Left lung (tissue), 10 donors: ENCODE results near the gene THOC3. TPM values are rescaled to one million over a fixed set of nuclear protein-coding genes. Genes with fewer than 3 reads are reported as not detected.
A peak's percentile ranks its signal among the peaks of the same experiment; 100 is the strongest.
"Not testable (repeated sequence)": the region's sequence is repeated elsewhere in the genome, so short reads cannot be mapped to it uniquely, and the experiment has no call there.

Source experiments
- ATAC-seq: fragments of 200-7000 bp; cut with Tn5 transposase; one replicate; pipeline ENCODE4 v1.9.1; 2020; ENCODE audit warnings: moderate library complexity
- DNase-seq, 4 donors: peaks; one replicate each; pipeline ENCODE4 v3.0.0-alpha.2; 2013 to 2020
- H3K27ac ChIP-seq, 2 donors: fragments of 200-600 bp; sonication (generic) in 1 of 2; one replicate each; pipeline versions ENCODE4 v1.5.0 to v1.8.0; 2020 to 2021
- H3K27me3 ChIP-seq, 2 donors: fragments of 200-600 bp; sonication (generic) in 1 of 2; one replicate each; pipeline versions ENCODE4 v1.5.0 to v1.8.0; 2020 to 2021
- H3K36me3 ChIP-seq, 2 donors: fragments of 200-600 bp; sonication (generic) in 1 of 2; one replicate each; pipeline versions ENCODE4 v1.5.0 to v1.8.0; 2020 to 2021
- H3K4me1 ChIP-seq, 2 donors: fragments of 200-600 bp; one replicate each; pipeline ENCODE4 v1.8.0; 2021
- H3K4me3 ChIP-seq, 2 donors: fragments of 200-600 bp; sonication (generic) in 1 of 2; one replicate each; pipeline versions ENCODE4 v1.5.0 to v1.8.0; 2020 to 2021; ENCODE audit warnings: mild to moderate bottlenecking in 1 of 2
- H3K9me3 ChIP-seq, 2 donors: fragments of 200-600 bp; sonication (generic) in 1 of 2; one replicate each; pipeline versions ENCODE4 v1.5.0 to v1.8.0; 2020 to 2021
- intact Hi-C, 2 donors: fragments of 100-400 bp; cut with DNase I; formaldehyde crosslinking; loops; one replicate each; pipeline versions ENCODE4 v1.11.2 to v1.14.2; 2022
- polyA plus RNA-seq, 6 donors: library from polyadenylated mRNA; unstranded; fragments of 120-200 nt; gene quantifications; one replicate each; pipeline ENCODE4 v1.2.1, GENCODE V29; 2013; ENCODE audit not compliant: insufficient read length in 6 of 6
- total RNA-seq, 2 donors: library from RNA; stranded (reverse); fragmentation: NEBNext Ultra II Directional; extraction: Animal tissue kit (Norgen Biotek cat#: 25700); gene quantifications; one replicate each; pipeline ENCODE4 v1.2.1, GENCODE V29; 2021
- donor health status: DM: no; HTN: yes; CAD: no.
- donor health status: DM: no; HTN: no; CAD: no.

The THOC3 gene
- total and polyA plus RNA-seq, 8 donors = 38.7 to 108 (median 56.3) TPM

- intact Hi-C loops = not testable (repeated sequence)
- ATAC-seq = peak; percentile 73
Observed at GRCh38 chr5:175979371-175979995, 11.4 kb upstream of the THOC3 start.

GRCh38 chr5:175968381-175968780 lies 266 bp upstream of the THOC3 start:
- H3K9me3 ChIP-seq, intact Hi-C loops, H3K27me3 ChIP-seq, H3K4me1 ChIP-seq, H3K36me3 ChIP-seq, DNase-seq: not testable (repeated sequence)
- ATAC-seq = peak; percentile 51
- peak overlapping the region in 1 of 2 donors; percentile 55 for H3K27ac ChIP-seq
- peak overlapping the region; percentile 71 to 88 for H3K4me3 ChIP-seq

More at GRCh38 chr5:175979371-175979995, 11.4 kb upstream of the THOC3 start:
- not testable (repeated sequence) for H3K27ac ChIP-seq, H3K27me3 ChIP-seq, H3K4me1 ChIP-seq, H3K36me3 ChIP-seq, H3K4me3 ChIP-seq, H3K9me3 ChIP-seq, DNase-seq

DNA sequence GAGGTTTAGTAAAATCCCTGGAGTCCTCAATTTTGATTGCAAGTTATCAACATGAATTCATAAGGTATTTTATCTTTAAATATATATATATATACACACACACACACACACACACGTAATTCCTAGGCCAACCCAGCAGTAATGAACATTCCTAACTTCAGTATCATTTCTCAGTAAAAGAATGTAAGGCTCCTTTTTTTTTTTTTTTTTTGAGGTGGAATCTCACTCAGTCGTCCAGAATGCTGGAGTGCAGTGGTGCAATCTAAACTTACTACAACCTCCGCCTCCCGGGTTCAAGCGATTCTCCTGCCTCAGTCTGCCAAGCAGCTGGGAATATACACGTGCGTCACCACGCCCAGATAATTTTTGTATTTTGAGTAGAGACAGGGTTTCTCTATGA lies 5.8 kb downstream of the THOC3 start:
- DNase-seq, intact Hi-C loops, H3K27ac ChIP-seq, H3K36me3 ChIP-seq, H3K27me3 ChIP-seq, ATAC-seq, H3K9me3 ChIP-seq, H3K4me1 ChIP-seq, H3K4me3 ChIP-seq: not testable (repeated sequence)

DNA sequence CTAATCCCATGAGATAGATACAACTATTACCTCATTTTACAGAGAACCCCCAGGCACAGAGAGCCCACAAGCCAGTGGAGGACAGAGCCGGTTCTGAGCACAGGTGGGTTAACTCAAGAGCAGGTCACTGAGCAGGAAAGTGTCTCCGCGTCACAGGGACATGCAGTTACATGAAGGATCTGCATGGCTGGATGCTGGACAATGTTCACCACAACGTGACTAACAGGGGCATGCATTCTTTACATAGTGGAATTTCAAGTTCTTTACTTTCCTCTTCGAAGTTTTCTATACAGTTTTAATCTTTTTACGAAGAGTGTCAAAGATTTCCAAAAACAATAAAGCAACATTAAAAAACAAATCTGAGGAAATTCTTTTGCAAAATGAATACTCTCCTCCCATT lies 7.9 kb downstream of the THOC3 start:
- H3K9me3 ChIP-seq, H3K36me3 ChIP-seq, intact Hi-C loops, H3K4me1 ChIP-seq, H3K27ac ChIP-seq, ATAC-seq, DNase-seq, H3K27me3 ChIP-seq, H3K4me3 ChIP-seq: not testable (repeated sequence)

DNA sequence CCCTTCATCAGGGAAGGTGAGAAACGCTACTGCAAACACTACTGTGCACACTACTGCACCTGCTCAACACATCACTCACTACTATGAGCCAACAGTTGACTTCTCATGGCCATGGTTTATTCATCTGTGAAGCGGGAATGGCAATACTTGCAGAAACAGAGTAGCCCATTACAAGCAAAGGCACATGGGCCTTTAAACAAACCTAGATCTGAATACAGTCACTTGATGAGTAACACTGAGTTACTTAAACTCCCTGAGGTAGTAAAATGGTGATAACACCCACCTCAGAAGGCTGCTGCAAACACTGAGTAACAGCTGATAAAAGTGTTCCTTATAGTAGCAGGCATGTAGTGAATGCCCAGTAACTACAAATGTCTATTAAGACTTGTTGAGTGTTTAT lies 9.6 kb downstream of the THOC3 start:
- DNase-seq, H3K36me3 ChIP-seq, H3K9me3 ChIP-seq, intact Hi-C loops, H3K27me3 ChIP-seq, H3K4me3 ChIP-seq, H3K27ac ChIP-seq, H3K4me1 ChIP-seq, ATAC-seq: not testable (repeated sequence)

DNA sequence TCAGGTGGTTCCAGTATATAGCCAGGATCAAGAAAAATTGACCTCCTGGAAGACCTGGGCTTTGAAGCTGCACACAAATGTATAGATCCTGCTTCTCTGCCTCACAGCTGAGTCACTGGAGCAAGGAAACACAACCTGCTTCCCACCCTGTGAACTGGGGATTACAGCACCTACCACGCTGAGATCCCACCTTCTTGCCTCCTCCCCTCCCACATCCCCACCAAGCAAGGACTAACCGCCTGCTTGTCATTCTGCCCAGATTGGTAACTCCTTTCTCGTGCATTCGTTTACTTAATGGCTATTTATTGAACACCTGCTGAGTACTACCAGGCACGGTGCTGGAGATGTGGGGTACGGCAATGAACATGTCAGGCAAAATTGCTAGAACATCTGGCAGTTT lies 14.0 kb downstream of the THOC3 start:
- H3K4me3 ChIP-seq, H3K27me3 ChIP-seq, ATAC-seq, intact Hi-C loops, DNase-seq, H3K27ac ChIP-seq, H3K36me3 ChIP-seq, H3K9me3 ChIP-seq, H3K4me1 ChIP-seq: not testable (repeated sequence)

GRCh38 chr5:175952810-175953209 lies 15.3 kb downstream of the THOC3 start:
- H3K36me3 ChIP-seq, DNase-seq, H3K4me1 ChIP-seq, H3K9me3 ChIP-seq, H3K27me3 ChIP-seq, ATAC-seq, intact Hi-C loops, H3K4me3 ChIP-seq, H3K27ac ChIP-seq: not testable (repeated sequence)

DNA sequence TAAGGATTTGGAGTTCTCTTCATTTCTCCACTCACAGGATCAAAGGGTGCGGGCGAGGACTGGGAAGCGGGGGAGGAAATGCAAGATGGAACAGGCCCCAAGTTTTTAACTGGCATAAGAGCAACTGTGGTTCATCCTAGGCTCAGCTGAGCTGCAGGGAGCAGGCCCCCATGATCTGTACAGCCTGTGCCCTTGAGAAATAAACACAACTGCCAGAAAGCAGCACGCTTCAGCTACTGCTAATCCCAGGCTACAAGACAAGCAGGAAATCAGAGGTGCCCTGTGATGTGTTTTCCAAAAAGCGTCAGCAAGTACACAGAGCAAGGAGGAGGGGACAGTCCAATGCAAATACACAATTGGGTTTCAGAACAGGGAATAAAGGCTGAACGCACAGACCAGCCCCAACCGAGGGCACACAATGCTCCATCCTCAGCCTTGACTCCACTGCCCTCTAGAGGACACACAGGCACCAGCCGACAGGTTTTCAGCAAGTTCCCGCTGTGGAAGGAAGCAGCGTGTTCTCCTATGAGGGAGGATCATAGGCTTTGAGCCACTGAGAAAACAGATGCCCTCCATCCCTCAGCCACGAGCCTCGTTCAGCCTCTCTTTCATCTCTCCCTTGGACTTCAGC lies 16.7 kb downstream of the THOC3 start:
- H3K4me1 ChIP-seq, DNase-seq, H3K36me3 ChIP-seq, intact Hi-C loops, H3K4me3 ChIP-seq, H3K27ac ChIP-seq, H3K9me3 ChIP-seq, H3K27me3 ChIP-seq: not testable (repeated sequence)
- peak; percentile 97 for ATAC-seq

DNA sequence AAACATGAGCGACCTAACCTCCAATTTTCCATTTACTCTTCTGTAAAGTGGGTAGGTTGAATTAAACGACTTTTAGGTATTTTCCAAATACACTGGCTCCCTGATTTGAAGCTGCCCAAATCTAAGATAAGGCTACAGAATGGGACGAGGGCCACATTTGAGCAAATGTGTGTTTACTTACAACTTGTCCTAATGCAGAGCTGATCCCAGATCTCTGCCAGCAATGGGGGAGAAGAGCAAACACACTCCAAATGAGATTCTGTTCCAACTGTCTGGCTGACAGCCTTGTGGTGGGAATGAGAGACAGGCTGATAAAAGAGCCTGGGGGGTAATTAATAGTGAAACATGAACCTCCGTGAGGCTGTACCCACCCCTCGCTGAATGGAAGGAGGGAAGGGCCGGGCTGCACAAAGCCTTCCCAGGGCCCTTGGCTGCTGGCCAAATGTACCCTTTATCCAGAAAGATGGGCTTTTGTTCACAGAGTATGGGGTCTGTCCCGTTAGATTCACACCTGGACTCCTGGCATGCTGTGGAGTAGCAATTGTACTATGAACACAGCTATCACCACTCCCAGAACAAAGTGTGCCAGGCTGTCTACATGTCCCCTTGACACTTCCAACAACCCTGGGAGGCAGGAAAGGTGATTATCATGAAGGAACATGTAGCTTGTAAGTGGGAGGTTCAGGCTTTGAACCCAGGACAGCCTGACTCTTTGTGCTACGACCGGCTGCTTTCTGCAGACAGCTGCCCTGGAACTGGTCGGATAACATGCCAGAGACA lies 19.6 kb downstream of the THOC3 start:
- H3K9me3 ChIP-seq, intact Hi-C loops, H3K36me3 ChIP-seq, ATAC-seq, H3K4me3 ChIP-seq, H3K27me3 ChIP-seq, H3K4me1 ChIP-seq, H3K27ac ChIP-seq, DNase-seq: not testable (repeated sequence)

GRCh38 chr5:175943253-175943652 lies 24.9 kb downstream of the THOC3 start:
- H3K4me1 ChIP-seq, H3K9me3 ChIP-seq, DNase-seq, H3K27ac ChIP-seq, H3K4me3 ChIP-seq, H3K36me3 ChIP-seq, ATAC-seq, H3K27me3 ChIP-seq, intact Hi-C loops: not testable (repeated sequence)

GRCh38 chr5:175940632-175941031 lies 27.5 kb downstream of the THOC3 start:
- intact Hi-C loops, ATAC-seq, H3K4me3 ChIP-seq, H3K9me3 ChIP-seq, H3K36me3 ChIP-seq, H3K27me3 ChIP-seq, H3K4me1 ChIP-seq, DNase-seq, H3K27ac ChIP-seq: not testable (repeated sequence)

DNA sequence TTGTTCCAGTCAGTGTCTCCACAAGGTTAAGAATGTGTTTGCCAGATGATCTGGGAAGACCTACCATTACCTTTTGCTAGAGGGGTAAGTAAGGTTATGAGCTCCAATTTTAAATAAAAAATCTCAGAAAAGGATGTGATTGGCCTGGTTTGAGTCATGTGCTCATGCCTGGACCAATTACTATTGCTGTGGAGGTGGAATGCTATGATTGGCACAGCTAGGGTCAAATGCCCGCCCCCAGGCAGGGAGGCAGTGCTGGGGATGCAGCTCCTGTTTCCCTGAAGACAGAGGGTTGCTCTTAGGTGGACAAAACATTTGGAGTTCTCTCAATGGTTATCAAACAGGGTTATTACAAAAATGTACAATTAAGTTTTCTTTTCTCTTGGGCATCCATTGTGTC lies 29.6 kb downstream of the THOC3 start:
- H3K36me3 ChIP-seq, ATAC-seq, H3K4me3 ChIP-seq, H3K4me1 ChIP-seq, intact Hi-C loops, H3K9me3 ChIP-seq, H3K27ac ChIP-seq, H3K27me3 ChIP-seq, DNase-seq: not testable (repeated sequence)

- DNase-seq, H3K9me3 ChIP-seq, H3K4me1 ChIP-seq, H3K4me3 ChIP-seq, intact Hi-C loops, H3K36me3 ChIP-seq, ATAC-seq, H3K27ac ChIP-seq, H3K27me3 ChIP-seq: not testable (repeated sequence)
Observed at GRCh38 chr5:175928752-175929151, 39.4 kb downstream of the THOC3 start.
